HepG2 (cell line): ENCODE data around the gene VSX1. TPM values are rescaled to one million over a fixed set of nuclear protein-coding genes. Genes with fewer than 3 reads are reported as not detected.

Source experiments
- AGO1 ChIP-seq: fragments of 200-400 bp; formaldehyde crosslinking; IDR thresholded peaks from 2 replicates; pipeline ENCODE4 v1.6.1; 2017; ENCODE audit warnings: mild to moderate bottlenecking, low read depth, low read length, moderate library complexity; ENCODE audit not compliant: poor library complexity, severe bottlenecking
- AGO2 ChIP-seq: fragments of 200-400 bp; formaldehyde crosslinking; optimal IDR thresholded peaks from 2 replicates; pipeline ENCODE3; 2017; ENCODE audit warnings: mild to moderate bottlenecking, low read depth, low read length, moderate library complexity
- ARID4A ChIP-seq: sonication (generic); formaldehyde crosslinking; IDR thresholded peaks from 2 replicates; pipeline ENCODE4 v1.5.0; 2020; ENCODE audit warnings: mild to moderate bottlenecking, missing genetic modification reagents, borderline replicate concordance
- CERS6 ChIP-seq: sonication (generic); formaldehyde crosslinking; IDR thresholded peaks from 2 replicates; pipeline ENCODE4 v1.5.0; 2020; ENCODE audit warnings: missing genetic modification reagents
- EED ChIP-seq: sonication (generic); formaldehyde crosslinking; IDR thresholded peaks from 2 replicates; pipeline ENCODE4 v1.5.0; 2020; ENCODE audit warnings: mild to moderate bottlenecking, missing genetic modification reagents
- FOXO1 ChIP-seq: sonication (generic); formaldehyde crosslinking; IDR thresholded peaks from 2 replicates; pipeline ENCODE4 v1.4.0; 2020; ENCODE audit warnings: missing genetic modification reagents
- KMT2B ChIP-seq: IDR thresholded peaks from 2 replicates; pipeline ENCODE4 v1.6.1; 2016; ENCODE audit warnings: missing genetic modification reagents, missing compliant biosample characterization
- PATZ1 ChIP-seq: sonication (generic); formaldehyde crosslinking; IDR thresholded peaks from 2 replicates; pipeline ENCODE4 v1.4.0; 2020; ENCODE audit warnings: missing genetic modification reagents
- ZBTB21 ChIP-seq: sonication (generic); formaldehyde crosslinking; IDR thresholded peaks from 2 replicates; pipeline ENCODE4 v1.4.0; 2020; ENCODE audit warnings: missing genetic modification reagents
- ZBTB7A ChIP-seq: sonication (generic); formaldehyde crosslinking; IDR thresholded peaks from 2 replicates; pipeline ENCODE4 v1.8.0; 2022; ENCODE audit warnings: mild to moderate bottlenecking, missing genetic modification reagents
- ZFP41 ChIP-seq: sonication (generic); formaldehyde crosslinking; IDR thresholded peaks from 2 replicates; pipeline ENCODE4 v1.4.0; 2020; ENCODE audit warnings: mild to moderate bottlenecking, missing genetic modification reagents, borderline replicate concordance
- ZNF362 ChIP-seq: sonication (generic); formaldehyde crosslinking; IDR thresholded peaks from 2 replicates; pipeline ENCODE4 v1.4.0; 2020; ENCODE audit warnings: missing genetic modification reagents, mild to moderate bottlenecking, borderline replicate concordance
- ZNF687 ChIP-seq: sonication (generic); formaldehyde crosslinking; IDR thresholded peaks from 2 replicates; pipeline ENCODE4 v1.5.1; 2020; ENCODE audit warnings: mild to moderate bottlenecking, missing genetic modification reagents, moderate library complexity
- ZNF792 ChIP-seq: IDR thresholded peaks from 2 replicates; pipeline ENCODE4 v1.6.1; 2016
- polyA plus RNA-seq, 8 experiments: library from polyadenylated mRNA; depleted of rRNA in 3 of 8; stranded (reverse) in 7 of 8; unstranded in 1 of 8; fragments of >200 nt; fragmentation: Illumina TruSeq in 4 of 8; extraction: Trizol in 4 of 8; gene quantifications; 2 replicates each; pipeline versions ENCODE4 v1.2.1 to v1.2.3, GENCODE V29; 2011 to 2016; ENCODE audit warnings: low read depth in 4 of 8, missing spikeins in 1 of 8, mixed read lengths in 1 of 8; ENCODE audit not compliant: insufficient read depth in 1 of 8
- total RNA-seq, 5 experiments: library from RNA; depleted of rRNA; stranded (reverse); fragments of >200 nt; fragmentation: Illumina TruSeq; extraction: Trizol; gene quantifications; 2 replicates each; pipeline ENCODE4 v1.2.3, GENCODE V29; 2016; ENCODE audit warnings: low read depth in 1 of 5

Gene VSX1
- total and polyA plus RNA-seq, 2 of the 13 experiments (the other 11 are each of a cell fraction or from before 2014, with no cell fraction given): 0.04 TPM; not detected in 1

- TF ChIP-seq ZNF792 (CRISPR knock-in tag) (no peak), ZBTB21 (no peak), ZNF687 (CRISPR knock-in tag) (peak; percentile 8; the same call in 1 of the 2 replicates), PATZ1 (CRISPR knock-in tag) (no peak), EED (CRISPR knock-in tag) (no peak), KMT2B (CRISPR knock-in tag) (no peak), ARID4A (CRISPR knock-in tag) (no peak), CERS6 (CRISPR knock-in tag) (no peak), ZBTB7A (no peak), AGO1 (peak; percentile 72), FOXO1 (CRISPR knock-in tag) (no peak), AGO2 (peak; percentile 39), ZNF362 (CRISPR knock-in tag) (no peak), ZFP41 (no peak)
Measured at GRCh38 chr20:25046736-25047666, 34.9 kb downstream of the VSX1 start (continued).
